ENCODE data around the gene HSD17B2. TPM values are rescaled to one million over a fixed set of nuclear protein-coding genes. Genes with fewer than 3 reads are reported as not detected.
"Not testable (repeated sequence)": the region's sequence is repeated elsewhere in the genome, so short reads cannot be mapped to it uniquely, and the experiment has no call there.

The HSD17B2 gene
- total RNA-seq, 2 donors from 2014 or later, result 44.6 to 69.2 TPM

DNA sequence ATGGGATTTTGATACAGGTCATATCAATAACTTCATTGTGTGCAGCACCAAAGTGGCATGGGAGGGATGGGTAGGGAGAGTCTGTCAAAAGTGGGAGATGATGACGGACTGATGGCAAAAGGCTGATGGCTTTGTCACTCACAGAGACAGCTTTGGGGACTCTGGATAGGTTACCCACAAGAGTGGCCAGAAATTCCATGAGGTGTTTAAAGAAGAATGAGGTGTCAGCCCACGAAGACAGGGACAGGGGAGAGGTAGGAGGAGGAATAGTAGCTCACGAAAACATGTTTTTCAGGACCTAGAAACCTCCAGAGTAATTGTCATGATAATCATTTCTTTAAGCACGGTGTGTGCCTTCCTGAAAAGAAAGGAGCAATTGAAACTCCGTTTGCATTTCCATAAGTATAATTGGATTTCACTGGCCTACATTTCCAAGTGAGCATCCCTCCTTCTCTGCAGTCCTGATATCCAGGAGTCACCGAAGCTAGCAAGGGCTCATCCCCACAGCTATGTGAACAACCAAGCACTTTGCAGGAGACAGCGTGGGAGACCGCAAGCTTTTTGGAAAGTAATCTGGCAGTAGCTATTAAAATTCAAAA, 60.0 kb downstream of the HSD17B2 start:
- H3K4me3 ChIP-seq, result no peak overlapping the region
- H3K9ac ChIP-seq (ENCODE audit: low read depth in 2 of 2, low read length in 2 of 2), result no peak overlapping the region
- no peaks in the 10 kb centered on the region for H3K4me1 ChIP-seq
- TF ChIP-seq, protein P1, sequence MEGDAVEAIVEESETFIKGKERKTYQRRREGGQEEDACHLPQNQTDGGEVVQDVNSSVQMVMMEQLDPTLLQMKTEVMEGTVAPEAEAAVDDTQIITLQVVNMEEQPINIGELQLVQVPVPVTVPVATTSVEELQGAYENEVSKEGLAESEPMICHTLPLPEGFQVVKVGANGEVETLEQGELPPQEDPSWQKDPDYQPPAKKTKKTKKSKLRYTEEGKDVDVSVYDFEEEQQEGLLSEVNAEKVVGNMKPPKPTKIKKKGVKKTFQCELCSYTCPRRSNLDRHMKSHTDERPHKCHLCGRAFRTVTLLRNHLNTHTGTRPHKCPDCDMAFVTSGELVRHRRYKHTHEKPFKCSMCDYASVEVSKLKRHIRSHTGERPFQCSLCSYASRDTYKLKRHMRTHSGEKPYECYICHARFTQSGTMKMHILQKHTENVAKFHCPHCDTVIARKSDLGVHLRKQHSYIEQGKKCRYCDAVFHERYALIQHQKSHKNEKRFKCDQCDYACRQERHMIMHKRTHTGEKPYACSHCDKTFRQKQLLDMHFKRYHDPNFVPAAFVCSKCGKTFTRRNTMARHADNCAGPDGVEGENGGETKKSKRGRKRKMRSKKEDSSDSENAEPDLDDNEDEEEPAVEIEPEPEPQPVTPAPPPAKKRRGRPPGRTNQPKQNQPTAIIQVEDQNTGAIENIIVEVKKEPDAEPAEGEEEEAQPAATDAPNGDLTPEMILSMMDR (IDR thresholded peaks at IDR 0.05), result no peak
- intact Hi-C loops (cut with DNase I), result no loop called here
- H3K27me3 ChIP-seq, result no peaks in the 10 kb centered on the region
- no peak for DNase-seq
- H3K27ac ChIP-seq, result no peak overlapping the region
- H3K9me3 ChIP-seq, result no peaks in the 10 kb centered on the region
- H3K36me3 ChIP-seq, result no peaks in the 10 kb centered on the region

DNA sequence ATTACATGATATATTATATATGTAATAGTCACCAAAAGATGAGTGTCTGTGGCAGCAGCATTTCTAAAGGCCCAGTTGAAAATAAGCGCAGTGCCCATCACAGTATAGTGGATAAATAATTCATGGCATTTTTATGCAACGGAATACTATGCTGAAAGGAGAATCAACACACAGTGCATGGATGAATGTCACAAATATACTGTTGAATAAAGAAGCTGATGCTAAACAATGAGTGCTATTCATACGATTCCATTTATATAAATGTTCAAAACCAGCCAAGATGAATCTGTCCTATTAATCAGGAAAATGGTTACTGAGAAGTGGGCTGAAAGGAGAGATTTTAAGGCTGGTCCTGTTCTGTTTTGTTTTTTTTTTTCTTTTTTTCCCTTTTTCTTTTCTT, 61.6 kb downstream of the HSD17B2 start:
- intact Hi-C loops (cut with DNase I), result no loop called here
- Histone ChIP-seq H3K4me3 (no peak overlapping the region), H3K9me3 (no peaks in the 10 kb centered on the region), H3K27me3 (no peaks in the 10 kb centered on the region), H3K9ac (ENCODE audit: low read depth in 2 of 2, low read length in 2 of 2) (no peak overlapping the region), H3K27ac (no peak overlapping the region), H3K36me3 (no peaks in the 10 kb centered on the region), H3K4me1 (no peaks in the 10 kb centered on the region)
- TF ChIP-seq, protein P1 (IDR thresholded peaks at IDR 0.05), result no peak
- no peak for DNase-seq

DNA sequence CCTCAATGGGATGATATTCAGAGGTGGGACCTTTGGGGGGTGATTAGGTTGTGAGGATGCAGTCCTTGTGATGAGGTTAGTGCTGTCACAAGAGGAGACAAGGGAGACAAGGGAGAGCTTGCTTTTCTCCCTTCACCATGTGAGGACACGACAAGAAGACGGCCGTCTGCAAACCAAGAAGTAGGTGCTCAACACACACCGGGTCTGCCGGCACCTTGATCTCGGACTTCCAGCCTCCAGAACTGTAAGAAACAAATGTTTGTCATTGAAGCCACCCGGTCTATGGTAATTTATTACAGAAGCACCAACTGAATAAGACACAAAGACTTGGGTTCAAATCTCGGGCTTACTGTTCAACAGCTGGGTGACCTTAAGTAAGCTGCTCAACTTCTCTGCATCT, 70.1 kb downstream of the HSD17B2 start:
- Histone ChIP-seq H3K9ac (ENCODE audit: low read depth in 2 of 2, low read length in 2 of 2) (no peak overlapping the region), H3K4me3 (no peak overlapping the region), H3K36me3 (no peaks in the 10 kb centered on the region), H3K27ac (no peak overlapping the region), H3K9me3 (no peaks in the 10 kb centered on the region), H3K27me3 (no peaks in the 10 kb centered on the region), H3K4me1 (no peaks in the 10 kb centered on the region)
- TF ChIP-seq, protein P1 (IDR thresholded peaks at IDR 0.05), result no peak
- intact Hi-C loops (cut with DNase I), result no loop called here
- DNase-seq, result no peak

DNA sequence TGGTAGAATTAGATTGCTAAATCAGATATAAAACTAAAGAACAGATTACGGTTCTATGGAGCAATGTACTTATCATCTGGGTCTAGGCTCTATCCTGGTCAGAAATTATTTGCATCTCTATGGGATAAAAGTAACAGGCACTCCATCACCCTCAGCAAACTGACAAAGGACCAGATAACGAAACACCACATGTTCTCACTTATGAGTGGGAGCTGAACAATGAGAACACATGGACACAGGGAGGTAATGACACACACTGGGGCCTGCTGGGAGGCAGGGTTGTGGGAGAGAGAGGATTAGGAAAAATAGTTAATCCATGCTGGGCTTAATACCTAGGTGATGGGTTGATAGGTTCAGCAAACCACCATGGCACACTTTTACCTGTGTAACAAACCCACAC, 73.0 kb downstream of the HSD17B2 start:
- Histone ChIP-seq H3K27ac (no peak overlapping the region), H3K27me3 (no peaks in the 10 kb centered on the region), H3K4me1 (no peaks in the 10 kb centered on the region), H3K9me3 (no peaks in the 10 kb centered on the region), H3K36me3 (no peaks in the 10 kb centered on the region), H3K9ac (ENCODE audit: low read depth in 2 of 2, low read length in 2 of 2) (no peak overlapping the region), H3K4me3 (no peak overlapping the region)
- TF ChIP-seq, protein P1 (IDR thresholded peaks at IDR 0.05), result no peak
- no peak for DNase-seq
- intact Hi-C loops (cut with DNase I), result no loop called here

DNA sequence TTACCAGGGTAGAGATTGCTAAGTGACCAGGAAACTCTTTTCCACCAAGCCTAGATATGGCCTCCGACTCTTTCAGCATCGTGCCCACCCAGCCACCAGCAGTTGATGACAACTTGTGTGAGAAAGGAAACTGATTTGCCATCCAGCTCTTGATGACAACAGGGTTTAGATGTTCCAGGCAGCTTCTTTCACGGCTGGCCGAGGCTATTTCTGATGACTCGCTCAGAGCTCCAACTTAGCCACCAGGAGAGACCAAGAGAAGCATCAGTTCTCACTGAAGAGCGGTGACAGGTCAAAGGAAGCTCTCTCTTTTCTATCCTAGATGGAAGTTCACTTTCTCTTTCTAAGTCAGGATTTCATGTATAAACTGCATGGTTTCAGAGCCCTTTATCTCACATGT, 73.7 kb downstream of the HSD17B2 start:
- Histone ChIP-seq H3K27me3 (no peaks in the 10 kb centered on the region), H3K36me3 (no peaks in the 10 kb centered on the region), H3K9ac (ENCODE audit: low read depth in 2 of 2, low read length in 2 of 2) (no peak overlapping the region), H3K9me3 (no peaks in the 10 kb centered on the region), H3K4me3 (no peak overlapping the region), H3K27ac (no peak overlapping the region), H3K4me1 (no peaks in the 10 kb centered on the region)
- DNase-seq, result no peak
- TF ChIP-seq, protein P1 (IDR thresholded peaks at IDR 0.05), result no peak
- intact Hi-C loops (cut with DNase I), result no loop called here

DNA sequence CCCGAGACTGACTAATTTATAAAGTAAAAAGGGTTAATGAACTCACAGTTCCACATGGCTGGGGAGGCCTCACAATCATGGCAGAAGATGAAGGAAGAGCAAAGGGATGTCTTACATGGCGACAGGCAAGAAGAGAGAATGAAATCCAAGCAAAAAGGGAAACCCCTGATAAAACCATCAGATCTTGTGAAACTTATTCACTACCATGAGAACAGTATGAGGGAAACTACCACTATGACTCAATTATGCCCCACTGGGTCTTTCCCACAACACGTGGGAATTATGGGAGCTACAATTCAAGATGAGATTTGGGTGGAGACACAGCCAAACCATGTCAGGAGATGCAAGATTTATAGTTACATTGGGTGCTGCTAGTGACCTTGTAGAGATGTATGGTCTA, 74.2 kb downstream of the HSD17B2 start:
- H3K27me3 ChIP-seq; H3K27ac ChIP-seq; H3K4me1 ChIP-seq; H3K9me3 ChIP-seq; DNase-seq; H3K9ac ChIP-seq (ENCODE audit: low read depth in 2 of 2, low read length in 2 of 2); H3K4me3 ChIP-seq; intact Hi-C loops (cut with DNase I); H3K36me3 ChIP-seq: not testable (repeated sequence)
